ENCODE measurements around the gene CDKN2C.
"Not testable (repeated sequence)": the region's sequence is repeated elsewhere in the genome, so short reads cannot be mapped to it uniquely, and the experiment has no call there.

Gene CDKN2C

DNA sequence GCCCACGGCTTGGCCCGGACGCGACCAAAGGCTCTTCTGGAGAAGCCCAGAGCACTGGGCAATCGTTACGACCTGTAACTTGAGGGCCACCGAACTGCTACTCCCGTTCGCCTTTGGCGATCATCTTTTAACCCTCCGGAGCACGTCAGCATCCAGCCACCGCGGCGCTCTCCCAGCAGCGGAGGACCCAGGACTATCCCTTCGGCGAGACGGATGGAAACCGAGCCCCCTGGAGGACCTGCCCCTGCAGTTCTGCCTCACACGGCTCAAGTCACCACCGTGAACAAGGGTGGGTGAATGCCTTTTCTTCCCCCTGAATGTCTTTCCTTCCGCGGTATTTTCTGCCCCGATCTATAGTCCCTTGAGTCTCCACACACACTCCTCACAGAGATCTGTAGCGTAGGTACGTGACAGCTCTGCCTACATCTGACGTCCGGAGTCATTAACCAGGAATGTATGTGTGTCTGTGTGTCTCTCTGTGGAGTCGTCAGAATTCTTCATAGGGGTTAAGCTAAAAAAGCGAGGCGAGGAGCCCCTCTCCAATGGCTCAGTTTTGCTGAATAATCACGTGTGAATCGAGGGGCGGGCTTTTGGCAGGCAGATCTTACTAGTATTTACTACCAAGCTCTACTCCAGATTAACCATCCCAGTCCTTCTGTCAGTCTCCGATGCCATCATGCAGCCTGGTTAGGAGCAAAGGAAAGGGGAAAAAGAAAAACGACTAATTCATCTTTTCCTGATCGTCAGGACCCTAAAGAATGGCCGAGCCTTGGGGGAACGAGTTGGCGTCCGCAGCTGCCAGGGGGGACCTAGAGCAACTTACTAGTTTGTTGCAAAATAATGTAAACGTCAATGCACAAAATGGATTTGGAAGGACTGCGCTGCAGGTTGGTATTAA is at the start of gene CDKN2C:
CDKN2C (plus strand) TSS at position 635 of the 898 bp plus-strand sequence; CDS start at position 759, 124 bp downstream.
- DNase-seq (ENCODE audit: low read depth) = peak; percentile 25

DNA sequence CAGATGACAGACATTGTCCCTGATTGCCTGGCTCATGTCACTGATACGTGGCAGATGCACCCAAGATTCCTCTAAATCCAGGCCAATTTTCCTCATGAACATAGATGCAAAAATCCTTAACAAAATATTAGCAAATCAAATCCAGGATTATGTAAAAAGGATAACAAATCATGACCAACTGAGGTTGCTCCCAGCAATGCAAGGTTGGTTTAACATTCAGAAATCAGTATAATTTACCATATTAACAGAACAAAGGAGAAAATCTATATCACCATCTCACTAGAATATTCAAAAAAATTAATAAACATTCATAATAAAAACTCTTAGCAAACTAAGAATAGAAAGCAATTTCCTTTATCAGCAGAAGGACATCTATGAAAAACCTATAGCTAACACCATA is 49.6 kb upstream of the CDKN2C start:
- no peak for DNase-seq (ENCODE audit: low read depth)

DNA sequence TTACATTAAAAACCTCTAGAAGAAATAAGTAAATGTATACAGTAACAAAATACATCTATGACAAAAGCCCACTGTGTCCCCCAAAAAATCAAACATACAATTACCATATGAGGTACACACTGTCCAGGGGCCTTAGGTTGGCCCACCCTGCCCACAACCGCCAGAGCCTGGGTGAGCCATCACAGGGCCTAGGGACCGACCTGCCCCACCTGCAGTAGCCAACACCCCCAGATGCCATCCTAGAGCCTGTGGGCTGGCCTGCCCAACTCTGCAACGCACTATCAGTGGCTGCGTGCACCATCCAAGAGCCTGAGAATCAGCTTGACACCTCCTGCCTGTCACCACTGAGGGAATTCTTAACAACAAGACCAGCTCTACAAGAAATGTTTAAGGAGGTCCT is 49.0 kb upstream of the CDKN2C start:
- no peak for DNase-seq (ENCODE audit: low read depth)

DNA sequence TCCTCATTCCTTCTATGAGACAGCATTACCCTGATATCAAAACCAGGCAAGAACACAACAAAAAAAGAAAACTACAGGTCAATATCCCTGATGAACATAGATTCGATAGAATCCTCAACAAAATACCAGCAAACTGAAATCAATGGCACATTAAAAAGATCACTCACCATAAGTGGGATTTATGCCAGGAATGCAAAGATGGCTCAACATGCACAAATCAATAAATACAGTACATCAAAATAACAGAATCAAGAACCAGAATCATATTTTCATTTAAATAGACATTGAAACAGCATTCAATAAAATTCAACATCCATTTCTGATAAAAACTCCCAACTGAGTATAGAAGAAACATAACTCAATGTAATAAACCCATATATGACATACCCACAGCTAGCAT is 46.5 kb upstream of the CDKN2C start:
- no peak for DNase-seq (ENCODE audit: low read depth)

DNA sequence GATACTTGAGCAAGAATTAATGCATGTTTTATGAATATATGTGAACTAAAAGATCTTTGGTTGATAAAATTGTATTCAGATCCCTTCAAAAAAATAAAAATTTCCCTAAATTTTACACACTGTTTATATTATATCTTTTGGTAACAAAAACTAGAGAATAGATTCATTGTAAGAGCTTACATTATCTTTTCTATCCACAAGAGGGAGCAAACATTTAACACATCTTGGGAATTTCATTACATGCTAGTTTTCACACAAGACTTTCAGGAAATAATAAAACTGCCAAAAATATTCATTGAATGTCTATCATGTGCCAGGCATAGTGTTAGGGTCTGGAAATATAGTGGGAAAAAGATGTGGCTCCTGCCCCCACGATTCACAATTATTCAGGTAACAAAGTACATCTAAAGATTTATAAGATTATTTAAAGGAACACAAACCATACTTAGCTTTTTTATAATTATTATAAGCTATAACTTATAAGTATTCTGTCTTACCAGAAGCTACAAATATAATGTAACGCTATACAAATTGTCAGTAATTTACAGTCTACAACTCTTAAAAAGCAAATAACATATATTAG is 40.6 kb upstream of the CDKN2C start:
- DNase-seq (ENCODE audit: low read depth) = no peak

DNA sequence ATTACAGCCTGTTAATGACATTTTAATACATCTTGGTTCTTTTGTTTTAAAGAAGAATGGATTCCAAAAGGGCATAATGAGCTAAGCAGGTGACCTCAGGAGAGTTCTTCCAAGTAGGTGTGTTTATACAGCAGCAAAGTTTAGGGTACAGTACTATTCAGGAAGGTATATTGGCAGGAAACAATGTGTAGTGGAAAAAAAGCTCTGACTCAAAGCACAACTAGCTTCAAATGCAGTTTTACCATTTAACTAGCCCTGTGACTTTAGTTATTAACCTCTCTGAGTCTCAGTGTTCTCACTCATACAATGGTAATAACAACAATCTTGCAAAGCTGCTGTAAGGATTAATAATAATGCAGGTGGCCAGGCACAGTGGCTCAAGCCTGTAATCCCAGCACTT is 39.9 kb upstream of the CDKN2C start:
- no peak for DNase-seq (ENCODE audit: low read depth)

DNA sequence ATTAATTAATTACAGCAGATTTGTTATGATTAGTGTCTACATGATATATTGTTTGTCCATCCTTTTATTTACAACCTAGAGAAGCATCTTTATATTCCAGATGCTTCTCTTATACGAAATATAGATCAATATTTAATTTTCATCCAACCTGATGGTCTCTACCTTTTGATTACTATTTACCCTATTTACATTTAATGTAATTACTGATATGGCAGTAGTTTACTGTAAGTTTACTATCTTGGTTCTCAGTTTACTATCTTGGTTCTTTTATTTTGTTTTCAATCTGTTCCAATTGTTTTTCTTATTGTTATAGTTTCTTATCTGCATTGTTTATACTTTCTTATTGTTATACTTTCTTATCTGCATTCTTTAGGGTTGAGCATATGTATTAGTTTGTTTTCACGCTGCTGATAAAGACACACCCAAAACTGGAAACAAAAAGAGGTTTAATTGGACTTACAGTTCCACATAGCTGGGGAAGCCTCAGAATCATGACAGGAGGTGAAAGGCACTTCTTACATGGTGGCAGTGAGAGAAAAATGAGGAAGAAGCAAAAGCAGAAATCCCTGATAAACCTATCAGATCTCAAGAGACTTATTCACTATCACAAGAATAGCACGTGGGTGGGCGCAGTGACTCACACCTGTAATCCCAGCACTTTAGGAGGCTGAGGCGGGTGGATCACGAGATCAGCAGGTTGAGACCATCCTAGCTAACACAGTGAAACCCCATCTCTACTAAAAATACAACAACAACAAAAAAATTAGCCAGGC is 38.9 kb upstream of the CDKN2C start:
- no peak for DNase-seq (ENCODE audit: low read depth)

DNA sequence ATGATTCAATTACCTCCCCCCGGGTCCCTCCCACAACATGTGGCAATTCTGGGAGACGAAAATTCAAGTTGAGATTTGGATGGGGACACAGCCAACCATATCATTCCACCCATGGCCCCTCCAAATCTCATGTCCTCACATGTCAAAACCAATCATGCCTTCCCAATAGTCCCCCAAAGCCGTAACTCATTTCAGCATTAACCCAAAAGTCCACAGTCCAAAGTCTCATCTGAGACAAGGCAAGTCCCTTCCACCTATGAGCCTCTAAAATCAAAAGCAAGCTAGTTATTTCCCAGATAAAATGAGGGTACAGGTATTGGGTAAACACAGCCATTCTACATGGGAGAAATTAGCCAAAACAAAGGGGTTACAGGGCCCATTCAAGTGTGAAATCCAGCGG is 38.0 kb upstream of the CDKN2C start:
- not testable (repeated sequence) for DNase-seq (ENCODE audit: low read depth)

DNA sequence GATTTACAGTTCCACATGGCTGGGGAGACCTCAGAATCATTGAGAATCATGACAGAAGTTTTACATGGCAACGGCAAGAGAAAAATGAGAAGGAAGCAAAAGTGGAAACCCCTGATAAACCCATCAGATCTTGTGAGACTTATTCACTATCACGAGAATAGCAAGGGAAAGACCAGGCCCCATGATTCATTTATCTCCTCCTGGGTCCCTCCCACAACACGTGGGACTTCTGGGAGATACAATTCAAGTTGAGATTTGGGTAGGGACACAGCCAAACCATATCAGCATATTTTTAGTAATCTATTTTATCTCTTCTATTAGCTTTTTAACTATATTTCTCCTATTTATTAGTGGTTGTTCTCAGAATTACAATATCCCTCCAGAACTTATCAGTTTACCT is 36.3 kb upstream of the CDKN2C start:
- DNase-seq (ENCODE audit: low read depth) = not testable (repeated sequence)

DNA sequence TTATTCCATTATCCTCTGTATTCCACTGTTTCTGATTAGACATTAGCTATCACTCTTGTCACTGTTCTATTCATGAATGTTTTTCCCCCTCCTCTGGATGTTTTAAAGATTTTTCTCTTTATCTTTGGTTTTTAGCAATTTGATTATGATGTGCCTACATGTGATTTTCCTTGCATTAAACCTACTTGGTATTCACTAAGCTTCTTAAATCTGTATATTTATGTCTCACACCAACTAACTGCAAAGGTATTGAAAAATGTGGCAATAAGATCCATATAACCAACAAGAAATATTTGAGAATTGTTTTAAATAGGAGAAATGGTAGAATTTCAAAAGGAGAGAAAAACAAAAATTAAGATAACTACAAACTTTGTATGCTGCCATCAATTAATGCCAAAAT is 35.2 kb upstream of the CDKN2C start:
- DNase-seq (ENCODE audit: low read depth) = no peak

DNA sequence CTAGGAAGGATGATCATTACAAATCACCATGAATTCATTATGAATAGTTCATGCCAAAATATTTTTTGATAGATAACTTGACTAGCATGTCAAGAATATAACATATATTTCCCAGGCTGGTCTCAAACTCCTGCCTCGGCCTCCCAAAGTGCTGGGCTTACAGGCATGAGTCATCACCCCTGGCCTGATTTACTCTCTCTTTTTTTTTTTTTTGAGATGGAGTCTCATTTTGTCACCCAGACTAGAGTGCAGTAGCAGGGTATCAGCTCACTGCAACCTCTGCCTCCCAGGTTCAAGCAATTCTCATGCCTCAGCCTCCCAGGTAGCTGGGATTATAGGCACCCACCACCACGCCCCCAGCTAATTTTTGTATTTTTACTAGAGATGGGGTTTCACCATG is 34.8 kb upstream of the CDKN2C start:
- not testable (repeated sequence) for DNase-seq (ENCODE audit: low read depth)

DNA sequence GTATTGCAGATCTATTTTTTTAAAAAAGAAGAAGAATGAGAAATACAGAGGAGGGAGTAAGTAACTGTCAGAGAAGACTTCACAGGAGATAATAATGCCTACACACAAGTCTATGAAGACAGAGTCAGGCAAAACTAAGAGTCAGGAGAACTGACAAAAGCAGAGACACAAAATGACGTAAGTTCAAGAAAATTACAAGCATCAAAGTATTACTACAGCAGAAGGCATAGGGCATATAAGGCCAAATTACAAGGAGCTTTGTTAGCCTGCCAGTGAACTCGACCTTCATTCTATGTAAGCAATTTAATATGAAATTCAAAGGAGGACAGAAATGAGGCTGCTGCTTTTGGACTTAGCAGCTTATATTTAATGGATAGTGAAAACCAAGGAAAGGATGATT is 33.7 kb upstream of the CDKN2C start:
- no peak for DNase-seq (ENCODE audit: low read depth)

DNA sequence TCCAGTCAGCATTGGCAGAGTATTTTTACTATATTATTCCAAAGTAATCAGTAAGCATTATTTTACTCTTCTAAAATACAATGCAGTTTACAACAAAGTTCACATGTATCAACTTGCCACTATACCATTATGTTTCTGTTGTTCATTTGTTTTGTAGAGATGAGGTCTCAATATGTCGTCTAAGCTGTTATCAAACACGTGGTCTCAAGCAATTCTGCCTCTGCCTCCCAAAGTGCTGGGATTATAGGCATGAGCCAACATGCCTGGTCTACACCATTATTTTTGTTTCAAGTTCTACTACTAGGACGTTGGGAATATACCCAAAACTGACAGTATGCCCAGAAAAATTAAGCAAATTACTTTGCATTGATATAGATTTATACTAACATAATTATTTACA is 29.8 kb upstream of the CDKN2C start:
- DNase-seq (ENCODE audit: low read depth) = no peak

DNA sequence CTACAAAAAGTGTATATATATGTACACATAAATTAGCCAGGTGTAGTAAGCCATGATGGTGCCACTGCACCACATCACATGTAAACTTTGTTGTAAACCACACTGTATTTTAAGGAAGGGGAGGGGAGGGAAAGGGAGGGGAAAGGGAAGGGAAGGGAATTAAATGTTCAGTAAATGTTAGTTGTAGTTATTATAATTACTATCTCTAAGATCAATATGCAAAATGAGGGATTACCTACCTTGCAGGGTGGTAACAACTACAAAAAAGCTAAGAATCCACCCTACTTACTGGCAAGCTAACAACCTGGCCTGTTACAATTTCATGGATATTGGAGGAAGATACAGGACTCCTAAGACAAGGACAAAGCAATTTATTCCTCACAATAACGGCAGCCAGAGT is 27.7 kb upstream of the CDKN2C start:
- no peak for DNase-seq (ENCODE audit: low read depth)

DNA sequence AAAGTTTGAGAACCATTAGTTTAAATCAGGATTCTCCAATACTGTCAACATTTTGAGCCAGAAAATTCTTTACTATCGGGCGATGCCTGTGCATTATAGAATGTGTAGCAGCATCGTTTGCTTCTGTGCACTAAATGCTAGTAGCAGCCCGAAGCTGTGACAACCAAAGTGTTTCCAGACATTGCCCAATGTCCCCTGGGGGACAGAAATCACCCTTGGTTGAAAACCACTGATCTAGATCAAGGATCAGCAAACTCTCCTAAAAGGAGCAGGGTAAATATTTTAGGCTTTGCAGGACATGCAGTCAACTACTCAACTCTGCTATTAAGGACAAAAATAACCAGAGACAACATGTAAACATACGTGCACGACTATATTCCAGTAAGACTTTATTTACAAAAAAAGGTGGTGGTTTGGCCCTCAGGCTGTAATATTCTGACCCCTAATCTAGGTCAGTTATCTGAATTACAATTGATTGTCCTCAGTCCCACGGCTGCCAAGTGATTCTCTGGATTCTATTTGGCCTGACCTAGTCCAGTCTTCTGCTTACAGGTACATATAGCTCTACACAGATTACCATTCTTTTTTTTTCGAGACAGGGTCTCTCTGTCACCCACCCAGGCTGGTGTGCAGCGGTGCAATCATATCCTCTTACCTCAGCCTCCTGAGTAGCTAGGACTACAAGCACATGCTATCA is 20.6 kb upstream of the CDKN2C start:
- no peak for DNase-seq (ENCODE audit: low read depth)

DNA sequence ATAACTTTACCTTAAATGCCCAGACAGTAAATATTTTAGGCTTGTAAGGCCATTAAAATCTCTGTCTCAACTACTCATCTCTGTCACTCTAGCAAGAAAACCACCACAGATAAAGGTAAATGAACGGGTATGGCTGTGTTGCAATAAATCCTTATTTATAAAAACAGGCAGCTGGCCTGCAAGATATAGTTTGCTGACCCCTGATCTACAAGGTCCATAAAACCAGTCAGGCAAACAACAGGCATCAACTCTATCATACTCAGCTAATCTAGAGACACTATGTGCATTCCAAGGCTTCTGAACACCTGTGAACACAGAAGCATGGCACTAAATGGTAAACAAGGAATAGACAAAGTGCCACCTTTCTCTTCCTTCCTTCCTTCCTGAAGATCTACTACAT is 19.6 kb upstream of the CDKN2C start:
- no peak for DNase-seq (ENCODE audit: low read depth)

DNA sequence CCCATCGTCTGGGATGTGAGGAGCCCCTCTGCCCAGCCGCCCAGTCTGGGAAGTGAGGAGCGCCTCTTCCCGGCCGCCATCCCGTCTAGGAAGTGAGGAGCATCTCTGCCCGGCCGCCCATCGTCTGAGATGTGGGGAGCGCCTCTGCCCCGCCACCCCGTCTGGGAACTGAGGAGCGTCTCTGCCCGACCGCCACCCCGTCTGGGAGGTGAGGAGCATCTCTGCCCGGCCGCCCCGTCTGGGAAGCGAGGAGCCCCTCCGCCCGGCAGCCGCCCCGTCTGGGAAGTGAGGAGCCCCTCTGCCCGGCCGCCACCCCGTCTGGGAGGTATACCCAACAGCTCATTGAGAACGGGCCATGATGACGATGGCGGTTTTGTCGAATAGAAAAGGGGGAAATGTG is 17.5 kb upstream of the CDKN2C start:
- not testable (repeated sequence) for DNase-seq (ENCODE audit: low read depth)

DNA sequence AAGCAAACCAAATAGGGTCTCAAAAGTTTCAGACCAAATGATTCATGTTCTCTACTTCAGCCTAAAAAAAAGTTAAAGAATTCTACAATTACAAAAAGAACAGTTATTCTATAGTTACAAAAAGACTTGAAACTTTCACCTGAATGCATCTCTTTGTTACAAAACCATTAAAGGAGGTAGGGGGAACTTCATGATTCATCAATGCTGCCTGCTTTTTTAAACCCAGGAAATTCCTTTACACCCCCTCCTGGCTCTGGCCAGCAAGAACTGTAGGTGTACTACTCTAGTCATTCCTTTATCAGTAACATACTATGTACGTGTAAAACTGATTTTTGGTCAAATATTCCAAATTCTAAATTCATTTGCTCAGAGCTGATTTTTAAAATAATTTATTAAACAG is 14.9 kb upstream of the CDKN2C start:
- no peak for DNase-seq (ENCODE audit: low read depth)

DNA sequence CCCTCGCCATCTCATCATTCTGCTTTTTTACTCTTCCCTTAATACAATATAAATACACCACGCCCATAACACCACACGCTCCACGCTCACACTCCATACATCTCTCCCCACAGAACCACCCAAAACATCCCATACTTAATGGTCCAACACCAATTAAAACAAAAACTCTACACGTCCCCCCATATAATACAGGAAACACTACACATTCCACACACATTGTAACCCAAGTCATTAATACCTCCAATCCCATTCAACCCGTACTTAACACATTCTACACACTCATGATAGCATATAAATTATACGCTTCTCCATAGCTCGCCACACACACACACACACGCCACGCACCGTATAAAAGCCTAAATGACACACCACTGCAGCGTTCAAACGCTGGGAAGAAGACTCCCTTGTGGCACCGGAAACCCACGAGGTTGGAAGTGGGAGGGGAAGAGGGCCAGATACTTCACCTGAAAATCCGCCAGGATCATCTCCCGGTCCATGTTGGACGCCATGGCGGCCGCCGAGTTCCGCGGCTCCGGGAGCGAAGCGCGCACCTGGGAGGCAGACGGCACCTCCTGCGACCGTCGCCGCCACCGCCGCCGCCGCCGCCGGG is 10.6 kb upstream of the CDKN2C start:
- DNase-seq (ENCODE audit: low read depth) = no peak

DNA sequence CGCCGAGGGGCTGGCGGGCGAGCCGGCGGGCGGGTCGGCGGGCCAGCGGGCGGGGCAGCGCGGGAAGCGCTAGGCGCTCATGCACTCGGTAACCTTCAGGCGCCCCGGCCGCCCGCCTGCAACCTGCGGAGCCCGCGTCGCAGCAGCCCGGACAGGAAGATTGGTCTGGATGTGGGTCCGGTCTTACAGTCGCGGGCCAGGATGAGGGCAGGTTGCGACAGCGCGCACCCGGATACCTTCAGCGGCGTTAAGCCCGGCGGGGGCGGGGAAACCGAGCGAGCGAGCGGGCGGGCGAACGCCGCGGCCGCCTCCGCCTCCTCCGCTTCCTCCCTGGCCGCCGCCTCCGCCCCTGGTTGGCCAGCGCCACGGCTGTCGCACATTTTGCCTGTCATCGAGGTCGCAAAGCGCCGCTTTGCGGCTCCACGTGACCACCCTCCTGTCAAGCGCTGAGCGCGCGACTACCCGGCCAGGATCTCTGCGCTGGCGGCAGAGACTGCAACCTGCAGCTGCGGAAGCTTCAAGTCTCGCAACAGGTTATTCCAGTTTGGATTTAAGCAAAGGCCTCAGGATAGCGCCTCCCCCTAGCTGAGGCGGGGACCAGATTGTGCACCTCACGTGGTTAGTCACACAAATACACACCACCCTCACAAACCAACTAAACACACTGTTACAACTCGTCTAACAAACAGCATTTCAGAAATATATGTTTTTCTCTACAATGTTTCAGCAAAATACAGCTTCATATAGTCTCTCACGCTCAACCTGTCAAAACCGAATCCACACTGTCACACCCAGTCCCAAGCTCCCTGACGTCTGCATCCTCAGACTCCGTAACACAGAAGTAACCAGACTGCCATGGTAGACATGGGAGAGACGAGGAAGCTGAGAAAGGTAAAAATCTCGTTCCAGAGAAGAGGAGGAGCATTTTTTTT is 9.9 kb upstream of the CDKN2C start, which contains the start of gene FAF1:
FAF1 (minus strand) TSS at position 355 of the 932 bp plus-strand sequence. CDS start 456 bp downstream, outside the sequence.
- peak; percentile 94 for DNase-seq (ENCODE audit: low read depth)

DNA sequence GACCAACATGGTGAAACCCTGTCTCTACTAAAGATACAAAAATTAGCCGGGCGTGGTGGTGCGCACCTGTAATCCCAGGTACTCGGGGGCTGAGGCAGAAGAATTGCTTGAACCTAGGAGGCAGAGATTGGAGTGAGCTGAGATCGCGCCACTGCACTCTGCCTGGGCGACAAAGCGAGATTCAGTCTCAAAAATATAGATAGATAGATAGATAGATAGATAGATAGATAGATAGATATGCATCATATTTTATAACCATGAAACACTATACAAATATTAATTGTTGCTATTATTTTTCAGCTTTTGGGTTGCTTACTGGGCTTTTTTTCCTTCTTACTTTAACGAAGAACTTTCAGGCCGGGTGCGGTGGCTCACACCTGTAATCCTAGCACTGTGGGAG is 5.2 kb upstream of the CDKN2C start:
- DNase-seq (ENCODE audit: low read depth) = no peak
